Hematopoietic multipotent progenitor cell treated with erythropoietin and hydrocortisone succinate and interleukin-3 and kit ligand, for 8 days (in vitro differentiated cells): ENCODE data around the gene CAPN9.
"Not testable (repeated sequence)": the region's sequence is repeated elsewhere in the genome, so short reads cannot be mapped to it uniquely, and the experiment has no call there.

Source experiments
- DNase-seq: peaks from one replicate; pipeline ENCODE4 v3.0.0-alpha.2; 2015

Gene CAPN9

DNA sequence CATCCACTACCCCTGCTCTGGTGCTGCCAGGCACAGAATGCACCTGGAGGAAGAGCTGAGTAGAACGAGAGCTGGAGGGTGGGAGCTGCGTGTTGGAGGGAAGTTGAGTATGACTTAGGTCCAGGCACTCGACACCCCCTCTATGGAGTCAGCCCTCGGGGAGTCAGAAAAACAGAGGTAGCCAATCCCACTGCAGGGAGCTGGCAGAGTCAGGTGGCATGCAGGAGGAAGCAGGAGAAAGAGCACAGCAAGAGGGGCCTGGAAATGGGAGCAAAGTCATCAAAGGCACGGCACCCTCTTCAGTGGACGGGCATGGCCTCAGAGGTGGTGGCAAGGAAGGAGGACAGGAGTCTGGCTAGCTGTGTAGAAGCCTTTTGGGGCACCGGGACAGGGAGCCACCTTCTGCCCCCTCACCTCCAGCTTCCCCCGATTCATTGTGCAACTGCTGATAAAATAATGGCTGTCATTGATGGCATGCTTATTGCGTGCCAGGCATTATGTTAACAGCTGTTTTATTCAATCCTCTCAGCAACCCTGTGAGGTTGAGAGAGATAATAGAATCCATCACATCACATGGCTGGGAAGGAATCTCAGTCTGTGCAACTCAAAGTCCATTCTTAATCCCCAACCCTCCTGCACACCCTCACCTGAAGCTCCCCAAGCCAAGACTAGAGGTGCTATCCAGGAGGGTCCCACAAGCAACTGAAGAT lies 79.1 kb downstream of the CAPN9 start:
- DNase-seq, result no peak

DNA sequence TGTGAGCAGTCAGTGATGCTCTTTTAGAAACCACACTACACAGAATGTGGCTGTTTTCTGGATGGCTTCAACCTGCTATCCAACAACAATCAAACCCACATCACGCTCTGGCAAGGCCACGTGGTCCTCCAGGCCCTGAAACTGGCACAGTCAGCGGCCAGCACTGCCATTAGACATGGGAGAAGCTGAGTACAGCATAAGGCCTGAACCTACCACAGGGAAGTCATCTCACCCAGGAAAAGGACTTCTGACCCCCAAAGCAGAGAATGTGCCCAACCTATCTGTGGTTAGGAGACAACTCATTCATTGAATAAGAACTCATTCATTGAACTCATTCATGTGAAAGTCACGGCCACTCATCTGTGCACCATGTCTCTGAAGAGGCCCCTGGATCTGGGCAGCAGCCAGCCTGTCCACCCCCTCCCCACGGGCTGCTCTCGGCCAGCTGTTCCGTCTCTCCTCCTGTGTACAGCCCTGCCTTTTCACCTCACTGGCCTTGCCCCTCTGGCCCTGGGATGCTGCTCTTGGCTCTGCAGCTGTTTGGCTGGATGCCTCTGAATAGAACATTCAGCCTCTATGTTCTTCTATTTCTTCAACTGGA lies 80.0 kb downstream of the CAPN9 start:
- no peak for DNase-seq

DNA sequence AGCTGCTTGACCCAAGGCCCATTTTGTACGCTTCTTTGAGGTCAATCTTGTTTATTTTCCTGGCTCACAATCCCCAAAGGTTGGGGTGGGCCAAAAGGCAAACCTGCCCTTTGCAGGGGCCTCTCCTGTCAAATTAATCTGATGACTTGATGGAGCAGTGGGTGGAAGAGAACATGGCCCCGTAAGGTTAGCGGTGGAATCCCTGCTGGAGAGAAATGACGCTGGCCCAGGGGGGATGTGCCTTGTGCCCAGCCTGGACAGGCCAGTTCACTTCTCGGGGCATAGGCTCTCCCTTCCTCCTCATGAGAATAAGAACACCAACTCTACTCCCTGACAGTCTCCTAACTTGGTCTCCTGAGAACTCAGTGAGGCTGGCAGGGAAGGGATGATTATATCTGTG lies 80.6 kb downstream of the CAPN9 start:
- no peak for DNase-seq

DNA sequence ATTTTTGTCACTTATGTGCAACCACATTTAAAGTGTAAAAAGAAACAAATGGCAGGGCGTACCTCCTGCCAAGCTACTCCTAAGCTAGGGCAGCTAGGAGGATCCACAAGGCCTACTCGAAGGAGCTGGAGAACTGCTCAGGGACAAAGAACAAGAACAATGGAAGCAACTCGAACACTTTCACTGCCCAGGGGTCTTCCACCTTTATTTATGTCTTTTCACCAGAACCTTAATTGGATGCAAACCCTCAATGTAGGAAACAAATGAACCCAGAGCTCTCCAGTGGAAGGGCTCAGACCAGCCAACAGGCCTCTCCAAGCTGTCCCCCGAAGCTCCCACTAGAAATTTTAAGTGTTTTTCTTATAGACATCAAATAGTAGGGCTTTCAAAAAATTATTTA lies 81.2 kb downstream of the CAPN9 start:
- DNase-seq, result no peak

DNA sequence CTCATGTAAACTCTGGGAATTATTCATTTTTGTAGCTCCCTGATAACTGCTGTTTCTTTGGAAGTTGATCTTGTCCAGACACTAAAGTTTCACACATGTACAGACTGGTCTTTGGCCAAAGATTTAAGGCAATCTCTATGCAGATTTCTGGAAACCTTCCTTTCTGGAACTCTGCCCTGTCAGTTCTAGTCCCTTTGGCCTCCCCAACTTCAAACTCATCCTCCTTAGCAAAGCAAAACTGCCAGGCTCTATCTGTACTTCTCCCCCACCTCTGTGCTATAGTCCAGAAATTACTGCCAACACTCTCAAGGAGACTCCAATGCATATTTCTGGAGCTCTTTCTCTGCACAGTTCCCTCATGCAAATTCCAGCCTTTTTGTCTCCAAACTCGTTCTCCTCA lies 84.6 kb downstream of the CAPN9 start:
- DNase-seq, result no peak

DNA sequence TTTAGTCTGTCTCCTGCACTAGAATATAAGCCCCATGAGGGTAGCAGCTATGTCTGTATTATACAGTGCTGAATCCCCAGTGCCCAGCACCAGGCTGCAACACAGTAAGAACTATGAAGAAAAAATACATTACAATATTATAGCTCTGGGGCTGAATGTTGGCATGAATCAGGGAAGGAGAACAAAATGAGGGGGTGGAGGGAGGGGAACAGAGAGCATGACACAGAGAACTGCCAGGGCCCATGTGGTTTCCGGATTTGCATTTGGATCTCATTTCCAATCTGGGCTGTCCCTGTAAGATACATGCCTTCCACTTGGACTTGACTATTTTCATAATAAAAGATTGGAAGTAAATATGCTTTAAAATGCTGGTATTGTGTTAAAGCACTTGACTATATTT lies 85.3 kb downstream of the CAPN9 start:
- no peak for DNase-seq

DNA sequence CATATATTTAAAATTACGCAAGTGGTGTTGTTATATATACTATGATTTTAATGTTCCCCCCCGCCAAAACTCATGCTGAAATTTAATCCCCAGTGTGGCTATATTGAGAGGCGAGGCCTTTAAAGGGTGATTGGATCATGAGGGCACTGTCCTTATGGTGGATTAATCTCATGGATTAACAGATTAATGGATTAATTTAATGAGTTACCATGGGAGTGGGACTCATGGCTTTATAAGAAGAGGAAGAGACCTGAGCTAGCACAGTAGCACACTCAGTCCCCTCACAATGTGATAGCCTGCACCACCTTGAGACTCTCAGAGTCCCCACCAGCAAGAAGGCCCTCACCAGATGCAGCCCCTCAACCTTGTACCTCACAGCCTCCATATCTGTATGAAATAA lies 86.3 kb downstream of the CAPN9 start:
- DNase-seq, result no peak

DNA sequence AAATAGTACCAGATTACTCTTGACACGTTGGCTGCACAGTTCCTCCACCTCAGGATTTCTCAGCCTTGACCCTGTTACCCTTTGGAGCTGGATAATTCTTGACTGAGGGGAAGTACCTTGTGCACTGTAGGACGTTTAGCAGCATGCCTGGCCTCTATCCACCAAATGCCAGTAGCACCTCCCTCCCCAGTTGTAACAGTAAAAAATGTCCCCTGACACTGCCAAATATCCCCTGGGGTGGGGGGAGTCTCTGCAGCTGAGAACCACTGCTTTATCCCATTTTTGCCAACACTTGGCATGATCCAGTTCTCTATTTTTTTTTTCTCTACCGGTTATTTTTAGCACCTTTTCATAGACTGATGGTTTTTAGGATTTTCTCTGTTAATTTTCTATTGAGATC lies 87.1 kb downstream of the CAPN9 start:
- no peak for DNase-seq

DNA sequence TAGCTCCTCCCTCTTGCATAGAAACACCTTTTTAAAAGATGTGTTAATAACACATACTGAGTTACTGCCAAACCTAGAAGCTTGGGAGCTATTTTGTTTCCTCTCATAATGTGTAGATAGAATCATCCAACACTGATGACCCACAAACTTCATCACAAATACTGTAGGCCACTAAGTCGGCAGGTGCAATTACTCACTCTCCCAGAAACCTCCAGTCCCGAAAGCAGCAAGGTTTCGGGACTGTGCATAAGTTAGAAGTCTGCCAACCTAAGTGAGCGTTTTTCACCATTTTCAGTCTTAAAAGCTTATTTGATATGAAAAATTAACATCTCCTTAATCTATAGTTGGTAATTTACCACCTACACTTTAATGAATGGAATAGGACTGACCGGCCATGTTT lies 89.2 kb downstream of the CAPN9 start:
- no peak for DNase-seq

DNA sequence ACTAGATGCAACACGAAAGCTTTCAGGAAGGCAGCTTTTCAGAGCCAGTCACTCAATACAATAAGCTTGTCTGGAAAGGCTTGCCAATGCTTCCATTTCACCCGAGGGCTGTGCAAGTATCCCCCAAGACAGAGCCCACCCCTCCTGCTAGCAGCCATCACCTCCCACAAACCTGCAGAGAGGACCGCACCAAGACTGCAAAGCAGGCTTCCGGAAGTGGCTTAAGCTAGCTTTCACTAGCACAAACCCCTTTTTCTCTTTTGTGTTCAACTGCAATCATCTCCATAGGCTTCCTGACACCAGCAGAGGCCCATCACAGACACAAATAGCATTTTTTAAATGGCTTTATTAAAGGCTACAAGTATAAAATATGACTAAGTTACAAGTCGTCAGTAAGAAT lies 89.6 kb downstream of the CAPN9 start:
- no peak for DNase-seq

DNA sequence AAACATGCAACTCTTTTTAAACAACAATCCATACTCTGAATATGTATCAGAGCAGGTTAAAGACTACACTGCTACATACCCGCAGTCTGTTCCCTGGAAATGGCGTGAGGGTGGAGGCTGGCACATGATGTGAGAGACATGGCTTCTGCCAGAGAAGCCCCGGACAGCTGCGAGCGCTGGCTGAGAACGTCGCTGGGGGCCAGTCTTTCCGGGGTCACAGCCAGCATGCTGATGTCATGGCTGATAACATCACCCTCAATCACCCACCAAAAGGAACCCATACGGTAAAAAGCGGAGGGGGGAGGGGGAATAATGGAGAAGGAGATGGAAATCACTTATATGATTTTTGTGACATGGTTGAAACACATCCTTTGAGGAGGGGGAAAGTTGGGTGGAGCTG lies 92.0 kb downstream of the CAPN9 start:
- DNase-seq, result no peak

DNA sequence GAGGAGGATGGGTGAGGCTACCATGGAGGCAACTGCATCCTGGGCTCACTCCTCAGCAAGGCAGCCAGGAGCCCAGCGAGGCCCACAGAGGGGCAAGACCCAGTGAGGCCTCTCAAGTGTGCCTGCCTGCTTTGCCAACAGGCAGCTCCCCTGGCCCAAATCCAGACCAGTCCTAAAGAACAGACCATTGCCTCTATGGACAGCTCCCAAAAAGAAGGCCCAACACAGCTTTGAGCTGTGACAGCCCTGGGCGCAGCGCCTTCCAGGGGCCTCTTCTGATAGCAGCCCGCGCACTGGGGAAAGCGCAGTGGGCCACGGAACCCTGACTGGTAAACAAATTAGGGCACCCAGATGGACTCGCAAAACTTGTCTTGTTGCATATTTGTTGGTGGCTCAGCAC lies 95.6 kb downstream of the CAPN9 start:
- DNase-seq, result no peak

DNA sequence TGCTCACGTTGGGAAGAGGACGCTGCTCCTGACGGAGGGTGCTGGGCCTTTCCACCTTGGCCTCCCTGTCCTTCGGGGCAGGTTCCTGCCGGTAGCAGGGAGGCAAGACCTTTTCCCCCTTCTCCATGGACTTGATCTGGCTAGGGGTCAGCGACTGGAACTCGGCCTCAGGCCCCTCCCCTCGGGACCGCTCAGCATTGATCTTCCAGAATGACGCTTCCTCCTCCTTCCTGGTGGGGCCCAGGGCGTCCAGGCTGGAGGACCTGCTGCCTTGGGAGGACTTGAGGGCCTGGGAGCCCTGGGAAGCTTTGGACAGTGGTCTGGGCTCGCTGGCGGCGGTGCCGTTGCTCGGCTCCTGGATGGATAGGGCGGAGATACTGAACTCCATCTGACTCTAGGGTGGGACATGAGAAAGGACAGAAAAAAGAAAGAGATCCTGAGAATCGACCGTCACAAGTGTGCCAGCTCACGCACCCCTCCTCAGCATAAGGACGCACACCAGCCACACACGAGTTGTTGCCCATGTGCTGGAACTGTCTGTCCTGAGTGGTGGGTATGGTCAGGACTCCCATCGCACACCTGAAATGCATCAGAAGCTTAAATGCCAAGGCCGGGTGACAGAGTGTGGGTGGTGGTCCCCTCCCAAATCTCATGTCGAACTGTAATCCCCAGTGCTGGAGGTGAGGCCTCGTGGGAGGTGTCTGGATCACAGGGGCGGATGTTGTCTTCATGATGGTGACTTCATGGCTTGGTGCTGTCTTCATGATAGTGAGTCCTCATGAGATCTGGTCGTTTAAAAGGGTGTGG lies 96.5 kb downstream of the CAPN9 start:
- DNase-seq, result no peak

DNA sequence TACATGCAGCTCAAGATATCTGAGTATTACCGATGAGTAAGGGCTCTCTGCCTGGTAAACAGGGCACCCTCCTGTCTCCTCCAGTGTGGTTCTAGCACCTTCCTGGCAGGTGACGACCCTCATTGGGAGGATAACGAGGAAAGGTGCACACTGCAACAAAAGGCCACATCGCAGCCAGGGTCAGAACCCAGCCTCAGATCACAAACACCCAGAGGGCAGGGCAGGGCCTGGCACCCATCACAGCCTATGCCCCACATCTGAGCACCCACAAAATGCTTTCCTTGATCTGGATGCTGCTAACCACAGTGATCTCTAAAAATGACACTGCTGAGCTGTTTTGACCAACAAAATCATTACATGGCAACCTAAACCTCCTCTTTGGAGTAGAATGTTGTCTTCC lies 97.4 kb downstream of the CAPN9 start:
- no peak for DNase-seq

DNA sequence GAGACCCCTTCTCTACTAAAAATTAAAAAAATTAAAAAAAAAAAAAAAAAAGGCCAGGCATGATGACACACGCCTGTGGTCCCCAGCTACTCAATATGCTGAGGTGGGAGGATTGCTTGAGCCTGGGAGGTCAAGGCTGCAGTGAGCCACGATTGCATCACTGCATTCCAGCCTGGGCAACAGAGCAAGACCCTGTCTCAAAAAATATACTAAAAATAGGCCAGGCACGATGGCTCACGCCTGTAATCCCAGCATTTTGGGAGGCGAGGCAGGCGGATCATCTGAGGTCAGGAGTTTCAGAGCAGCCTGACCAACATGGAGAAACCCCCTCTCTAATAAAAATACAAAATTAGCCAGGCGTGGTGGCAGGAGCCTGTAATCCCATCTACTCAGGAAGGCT lies 98.0 kb downstream of the CAPN9 start:
- not testable (repeated sequence) for DNase-seq

DNA sequence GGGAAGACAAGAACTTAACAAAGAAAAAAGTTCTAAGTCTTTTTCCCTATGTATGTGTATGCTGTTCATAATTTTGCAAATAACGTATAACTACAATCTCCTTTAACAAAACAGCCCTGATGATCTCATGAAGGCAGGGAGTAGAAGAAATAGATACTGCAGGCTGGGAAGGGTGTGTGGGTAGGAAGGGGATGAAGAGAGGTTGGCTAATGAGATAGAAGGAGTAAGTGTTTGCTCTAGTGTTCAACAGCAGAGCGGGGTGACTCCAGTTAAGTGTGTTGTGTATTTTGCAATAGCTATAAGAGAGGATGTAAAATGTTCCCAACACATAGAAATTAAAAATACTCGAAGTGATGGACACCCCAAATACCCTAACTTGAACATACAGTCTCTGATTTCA lies 101.0 kb downstream of the CAPN9 start:
- no peak for DNase-seq

DNA sequence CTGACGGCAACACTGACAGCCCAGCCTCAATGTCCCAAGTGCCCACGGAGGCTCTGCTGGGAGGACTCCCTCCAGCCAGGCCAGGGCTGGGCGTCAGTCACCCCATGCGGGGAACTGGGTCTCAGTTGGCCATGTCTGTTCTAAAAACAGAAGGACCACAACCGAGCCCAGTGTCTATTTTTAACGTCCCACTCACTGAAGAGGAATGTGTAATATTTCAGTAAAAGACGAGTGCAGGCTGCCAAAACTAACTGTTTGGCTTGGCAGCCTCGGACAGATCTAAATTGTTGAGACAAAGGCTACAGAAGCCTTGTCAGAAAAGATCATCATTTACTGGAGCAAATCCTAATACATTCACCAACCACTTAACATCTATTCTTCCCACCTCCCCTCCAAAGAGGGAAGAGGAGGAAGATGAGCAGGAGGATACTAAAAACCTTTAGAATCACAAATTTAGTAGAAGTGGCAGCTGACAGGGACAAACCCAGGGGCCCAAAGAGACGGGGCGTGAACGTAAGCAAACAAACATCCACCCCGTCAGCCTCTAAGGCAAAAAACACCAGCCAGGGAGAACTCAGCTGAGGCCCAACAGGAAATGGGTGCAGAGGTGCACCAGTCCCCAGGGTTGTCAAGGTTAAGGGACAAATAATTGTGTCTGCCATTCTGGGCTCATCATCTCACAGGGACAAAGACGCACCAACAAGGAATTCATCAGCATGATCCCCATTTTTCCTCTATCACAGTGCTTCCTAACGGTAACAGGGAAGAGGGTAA lies 102.5 kb downstream of the CAPN9 start:
- no peak for DNase-seq

DNA sequence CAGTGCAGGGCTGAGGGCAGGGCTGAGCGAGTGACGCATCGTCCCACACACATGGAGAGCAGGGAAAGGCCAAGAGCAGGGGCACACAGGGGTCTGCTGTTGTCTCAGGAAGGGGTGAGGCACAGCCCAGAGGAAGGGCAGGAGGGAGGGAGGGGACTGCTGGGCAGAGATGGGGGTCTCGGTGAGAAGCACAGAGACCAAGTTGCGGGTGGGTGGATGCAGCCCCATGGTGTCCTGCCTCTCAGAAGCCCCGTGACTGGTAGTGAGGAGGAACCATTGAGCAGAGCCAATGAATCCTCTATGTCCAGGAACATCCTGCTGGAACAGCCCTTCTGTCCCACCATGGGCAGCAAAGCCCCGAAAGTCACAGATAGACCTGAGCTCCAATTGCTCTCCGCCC lies 103.4 kb downstream of the CAPN9 start:
- DNase-seq, result no peak

DNA sequence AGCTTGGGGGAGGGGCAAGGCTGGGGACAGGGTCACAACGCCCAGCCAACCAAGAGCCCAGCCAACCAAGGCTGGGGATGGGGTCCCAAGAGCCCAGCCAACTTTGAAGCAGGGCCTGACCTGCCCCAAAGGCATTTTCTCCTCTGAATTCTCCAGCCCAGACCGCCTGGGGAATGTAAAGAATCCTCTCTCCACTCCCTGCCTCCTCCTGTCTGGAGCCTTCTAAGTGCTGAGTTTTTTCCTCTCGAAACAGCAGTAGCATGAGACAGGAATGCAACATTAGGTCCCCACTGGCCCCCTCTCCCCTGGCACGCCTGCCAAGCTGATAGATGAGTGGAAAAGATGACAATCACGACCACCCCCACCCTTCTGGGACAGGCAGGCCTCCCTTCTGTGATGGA lies 104.1 kb downstream of the CAPN9 start:
- no peak for DNase-seq
